Activated naive CD4-positive, alpha-beta T cell treated with anti-CD3 and anti-CD28 coated beads, Interleukin-2, amount 50 U/mL, for 72 hours (primary cell): ENCODE results near the gene HESX1. TPM values are rescaled to one million over a fixed set of nuclear protein-coding genes. Genes with fewer than 3 reads are reported as not detected.

Experiments used
- ATAC-seq, 2 donors: fragments of 150-1000 bp; cut with Tn5 transposase; 2 replicates each; pipeline ENCODE4 v1.10.0; 2021; ENCODE audit warnings: mild to moderate bottlenecking in 2 of 2, moderate library complexity in 2 of 2
- DNase-seq, 2 donors: peaks; one replicate each; pipeline ENCODE4 v3.0.0; 2021 to 2022; ENCODE audit warnings: low spot score in 2 of 2
- H3K27ac Mint-ChIP-seq, 2 donors: one replicate each; pipeline ENCODE4 v1.8.0; 2022; ENCODE audit warnings: mild to moderate bottlenecking in 2 of 2, mixed read lengths in 2 of 2
- H3K36me3 Mint-ChIP-seq, 2 donors: one replicate each; pipeline ENCODE4 v1.8.0; 2022; ENCODE audit warnings: mixed read lengths in 2 of 2
- H3K9me3 Mint-ChIP-seq, 2 donors: one replicate each; pipeline ENCODE4 v1.8.0; 2022; ENCODE audit warnings: mixed read lengths in 2 of 2
- total RNA-seq, 2 donors: library from RNA; stranded (reverse); gene quantifications; one replicate each; pipeline ENCODE4 v1.2.3, GENCODE V29; 2022

Gene HESX1
- total RNA-seq, 2 donors from 2014 or later, result 1.3 to 1.5 TPM

DNA sequence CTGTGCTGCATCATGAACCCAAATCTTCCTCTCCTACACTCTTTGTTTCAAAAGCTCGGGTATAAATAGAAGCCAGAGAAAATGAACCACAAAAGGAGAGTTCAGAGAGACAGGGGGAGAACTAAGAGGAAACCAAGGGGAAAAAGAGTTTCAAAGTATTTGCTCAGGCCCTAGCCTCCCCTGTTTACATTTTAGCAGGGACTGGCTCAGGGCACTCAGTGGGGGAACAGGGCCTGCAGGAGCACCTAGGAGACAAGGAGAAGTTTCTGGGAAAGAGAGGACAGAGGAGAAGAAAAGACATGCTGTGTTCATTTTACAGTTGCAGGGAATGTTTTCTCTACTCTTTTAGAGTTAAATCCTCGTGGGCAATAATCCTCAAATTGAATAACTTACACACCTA, 26.1 kb downstream of the HESX1 start:
- Mint-ChIP-seq H3K9me3 (no peaks in the 10 kb centered on the region), H3K27ac (no peak overlapping the region), H3K36me3 (no peaks in the 10 kb centered on the region)
- DNase-seq (no peak), ATAC-seq (no peak)

DNA sequence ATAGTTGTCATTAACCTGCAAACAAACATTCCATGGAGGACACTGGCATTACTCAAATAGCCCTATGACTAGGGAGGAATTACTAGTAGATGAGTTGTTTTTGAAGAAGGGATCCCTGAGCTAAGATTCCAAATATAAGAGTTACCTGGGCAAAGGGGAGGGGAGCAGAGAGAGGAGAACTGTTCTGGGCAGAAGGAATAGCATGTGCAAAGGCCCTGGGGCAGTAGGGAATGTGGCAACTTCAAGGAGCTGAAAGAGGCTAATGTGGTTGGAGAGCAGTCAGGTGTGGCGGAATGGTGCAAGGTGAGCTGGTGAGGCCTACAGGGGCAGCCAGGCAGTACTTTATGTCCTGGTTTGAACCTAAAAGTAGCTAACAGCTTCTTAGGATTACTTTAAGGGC, 28.8 kb downstream of the HESX1 start:
- DNase-seq (no peak), ATAC-seq (no peak)
- Mint-ChIP-seq H3K36me3 (no peaks in the 10 kb centered on the region), H3K9me3 (no peaks in the 10 kb centered on the region), H3K27ac (peak overlapping the region in 1 of 2 donors; percentile 34)

DNA sequence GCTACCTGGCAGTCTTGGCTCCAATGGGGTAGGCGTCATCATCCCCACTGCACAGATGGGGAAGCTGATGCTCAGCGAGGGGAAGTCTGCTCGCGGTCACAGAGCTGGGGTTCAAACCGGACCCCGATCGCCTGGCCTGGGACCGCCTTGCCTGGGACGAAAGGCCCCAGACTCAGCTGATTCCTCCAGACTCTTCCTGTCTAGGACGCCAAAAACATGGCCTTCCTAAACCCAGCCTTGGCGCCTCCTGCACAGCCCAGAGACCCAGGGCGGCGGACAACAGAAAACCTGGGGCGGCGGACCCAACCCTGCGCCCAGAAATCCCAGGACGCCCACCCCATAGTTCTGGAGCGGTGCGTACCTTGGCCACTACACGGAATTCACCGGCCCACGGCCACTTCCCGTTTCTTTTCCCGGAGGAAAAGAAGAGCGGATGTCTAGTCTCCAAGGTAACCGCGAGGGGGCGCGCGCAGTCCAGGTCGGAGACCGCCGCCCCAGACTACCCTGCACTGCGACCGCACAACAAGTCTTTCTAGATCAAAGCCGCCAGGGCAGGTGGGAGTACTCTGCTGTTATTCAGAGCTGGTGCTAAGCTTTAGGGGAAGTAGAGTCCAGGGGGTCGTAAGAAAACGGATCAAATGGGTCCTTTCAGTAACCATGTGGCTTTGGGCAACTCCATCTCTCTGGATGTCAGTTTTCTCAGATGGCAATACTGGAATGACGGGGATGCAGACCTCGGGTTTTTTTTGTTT, 29.7 kb downstream of the HESX1 start:
- ATAC-seq, result peak; percentile 87 to 90
- Mint-ChIP-seq H3K27ac (no peak overlapping the region), H3K36me3 (no peaks in the 10 kb centered on the region), H3K9me3 (no peaks in the 10 kb centered on the region)
- DNase-seq, result peak; percentile 73 to 81

DNA sequence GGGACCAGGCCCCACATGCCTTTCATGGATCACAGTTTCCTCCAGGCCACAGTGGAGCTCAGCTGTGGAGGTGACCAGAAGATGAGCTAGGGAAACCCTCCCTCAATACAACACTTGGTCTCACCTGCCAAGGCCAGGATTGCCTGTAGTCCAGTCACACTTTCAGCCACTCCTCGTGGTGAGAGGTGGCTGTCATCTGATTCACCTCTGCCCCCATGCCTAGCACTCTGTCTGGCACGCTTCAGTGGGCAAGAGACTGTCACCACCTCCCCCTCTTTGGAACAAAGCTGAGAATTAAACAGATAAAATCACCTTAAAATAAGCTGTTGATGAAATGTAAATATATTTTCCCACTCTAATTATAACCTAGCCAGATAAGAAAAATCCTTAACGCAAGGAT, 30.7 kb downstream of the HESX1 start:
- ATAC-seq, result no peak
- Mint-ChIP-seq H3K27ac (no peak overlapping the region), H3K36me3 (no peaks in the 10 kb centered on the region), H3K9me3 (no peaks in the 10 kb centered on the region)
- DNase-seq, result no peak

DNA sequence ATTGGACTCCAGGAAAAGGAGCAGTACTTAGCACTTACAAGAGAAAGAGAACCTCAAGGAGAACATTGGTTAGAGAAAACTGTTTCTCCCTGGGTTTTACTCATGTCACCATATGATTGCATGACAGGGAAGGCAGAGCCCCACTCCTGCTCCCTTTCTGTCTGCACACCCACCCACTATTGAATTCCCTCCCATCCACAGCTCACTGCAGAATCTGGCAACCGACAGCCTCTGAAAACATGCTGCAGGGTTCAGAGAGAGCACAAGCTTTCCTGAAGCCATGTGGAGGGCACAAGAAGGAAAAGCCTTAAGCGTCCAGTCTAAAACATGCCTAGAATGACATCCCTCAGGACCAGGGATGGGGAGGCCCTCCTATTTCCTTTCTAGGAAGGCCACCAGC, 31.6 kb downstream of the HESX1 start:
- ATAC-seq (no peak), DNase-seq (no peak)
- no peak overlapping the region for H3K27ac Mint-ChIP-seq

DNA sequence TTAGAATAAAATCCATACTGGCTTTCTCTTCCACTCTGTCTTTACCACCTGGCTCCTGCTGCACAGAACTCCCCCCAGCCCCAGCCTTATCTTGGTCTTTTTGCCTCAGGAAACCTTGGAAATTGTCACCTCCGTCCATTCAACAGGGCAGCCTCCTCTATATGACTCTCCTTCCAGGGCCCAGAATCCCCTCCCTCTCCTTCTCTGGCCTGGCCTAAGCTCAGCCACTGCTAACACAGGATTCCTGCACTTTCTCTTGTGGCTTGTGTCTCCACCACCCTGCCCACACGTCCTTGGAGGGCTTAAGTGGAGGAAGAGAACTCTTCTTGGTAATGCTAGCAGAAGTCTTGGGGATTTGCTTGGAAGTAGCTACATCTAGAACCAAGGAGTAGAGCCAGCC, 33.1 kb downstream of the HESX1 start:
- H3K36me3 Mint-ChIP-seq, result no peaks in the 10 kb centered on the region
- ATAC-seq (no peak), DNase-seq (no peak)
- no peak overlapping the region for H3K27ac Mint-ChIP-seq
- H3K9me3 Mint-ChIP-seq, result no peaks in the 10 kb centered on the region

More for the DNA sequence above, 31.6 kb downstream of the HESX1 start:
- H3K9me3 Mint-ChIP-seq, result no peaks in the 10 kb centered on the region
- H3K36me3 Mint-ChIP-seq, result no peaks in the 10 kb centered on the region

DNA sequence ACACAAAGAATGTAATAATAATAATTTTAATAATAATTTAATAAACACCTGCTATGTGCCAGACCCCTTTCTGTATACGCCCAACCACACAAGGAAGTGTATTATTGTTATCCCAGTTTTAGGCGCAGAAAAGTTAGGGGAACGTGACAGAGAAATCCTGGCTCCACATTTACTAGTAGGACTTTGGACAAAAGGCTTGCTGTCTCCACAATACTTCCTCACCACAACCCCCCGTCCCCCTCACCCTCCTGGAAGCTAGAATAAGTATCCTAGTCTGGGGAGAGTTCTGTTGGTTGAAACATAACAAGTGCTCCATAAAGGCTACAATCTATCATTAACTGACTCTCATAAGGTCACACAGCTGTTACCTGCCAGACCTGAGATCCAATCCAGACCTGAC, 34.1 kb downstream of the HESX1 start:
- Mint-ChIP-seq H3K36me3 (no peaks in the 10 kb centered on the region), H3K9me3 (no peaks in the 10 kb centered on the region), H3K27ac (no peak overlapping the region)
- ATAC-seq (no peak), DNase-seq (no peak)

DNA sequence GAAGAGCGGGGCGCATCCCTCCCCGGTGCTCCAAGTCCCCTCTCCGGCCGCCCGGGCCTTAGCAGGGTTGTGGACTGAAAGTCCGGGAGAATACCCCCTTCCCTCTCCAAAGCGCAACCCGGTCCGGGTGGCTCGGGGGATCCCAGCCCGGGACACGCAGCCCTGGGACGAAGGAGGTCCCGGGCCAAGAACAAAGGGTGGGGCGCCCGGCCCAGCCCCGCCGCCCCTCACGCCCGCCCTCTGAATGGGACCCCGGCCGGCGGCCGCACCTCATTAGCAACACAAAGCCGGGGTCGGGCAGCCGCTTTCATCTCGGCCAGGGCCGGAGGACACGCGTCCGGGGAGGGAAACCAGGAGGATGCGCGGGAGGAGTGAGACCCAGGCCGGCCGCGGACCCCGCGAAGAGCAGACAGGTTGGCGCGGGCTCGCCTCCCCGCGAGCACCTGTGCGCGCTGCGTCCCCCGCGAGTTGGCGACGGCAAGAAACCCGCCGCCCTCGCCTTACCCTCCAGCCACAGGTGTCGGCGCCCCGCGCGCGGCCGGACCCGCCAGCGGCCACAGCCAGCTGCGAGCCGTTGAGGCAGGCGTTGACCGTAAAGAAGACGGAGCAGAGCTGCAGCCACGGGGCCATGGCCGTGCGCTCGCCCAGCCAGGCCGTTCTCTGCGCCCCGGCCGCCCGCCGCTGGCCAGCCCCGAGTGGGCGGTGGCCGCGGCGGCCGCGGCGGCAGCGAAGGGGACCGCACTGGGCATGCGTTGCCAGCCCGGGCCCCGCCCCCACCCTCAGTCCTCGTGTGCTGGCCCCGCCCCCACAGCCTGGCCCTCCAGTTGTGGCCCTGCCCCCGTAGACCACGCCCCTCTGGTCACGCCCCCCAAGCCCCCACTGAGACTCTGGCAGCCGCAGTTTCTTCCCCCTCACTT, 34.9 kb downstream of the HESX1 start, which contains the start of gene IL17RD:
IL17RD (minus strand) TSS at position 697 of the 917 bp plus-strand sequence; CDS start at position 630, 67 bp downstream.
- DNase-seq, result peak in 1 of 2 donors; percentile 66
- Mint-ChIP-seq H3K9me3 (no peaks in the 10 kb centered on the region), H3K36me3 (no peaks in the 10 kb centered on the region), H3K27ac (no peak within 1 kb of the TSS)
- peak; percentile 61 to 79 for ATAC-seq

DNA sequence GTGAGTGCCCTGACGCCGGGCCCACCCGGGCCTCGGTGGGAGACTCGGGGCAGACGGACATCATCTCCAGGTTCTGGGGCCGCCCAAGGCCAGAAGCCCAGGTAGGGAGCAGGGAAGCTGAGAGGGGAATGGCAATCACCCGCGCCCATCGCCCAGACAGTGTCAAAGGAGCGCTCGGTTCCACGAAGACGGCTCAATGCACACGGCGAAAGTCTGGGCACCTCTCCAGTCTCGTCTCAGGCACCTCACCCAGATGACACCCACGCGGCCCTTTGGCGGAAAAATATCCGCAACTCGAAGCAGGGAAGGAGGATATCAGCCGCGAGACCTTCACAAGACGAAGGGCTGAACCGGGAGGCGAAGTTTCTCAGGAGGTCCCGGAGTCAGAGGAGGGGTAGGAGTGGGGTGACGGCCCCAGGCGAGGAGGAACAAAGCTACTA, 35.5 kb downstream of the HESX1 start:
- DNase-seq (peak in 1 of 2 donors; percentile 19), ATAC-seq (peak in 1 of 2 donors; percentile 42)
- no peak overlapping the region for H3K27ac Mint-ChIP-seq
- no peaks in the 10 kb centered on the region for H3K9me3 Mint-ChIP-seq
- no peaks in the 10 kb centered on the region for H3K36me3 Mint-ChIP-seq

DNA sequence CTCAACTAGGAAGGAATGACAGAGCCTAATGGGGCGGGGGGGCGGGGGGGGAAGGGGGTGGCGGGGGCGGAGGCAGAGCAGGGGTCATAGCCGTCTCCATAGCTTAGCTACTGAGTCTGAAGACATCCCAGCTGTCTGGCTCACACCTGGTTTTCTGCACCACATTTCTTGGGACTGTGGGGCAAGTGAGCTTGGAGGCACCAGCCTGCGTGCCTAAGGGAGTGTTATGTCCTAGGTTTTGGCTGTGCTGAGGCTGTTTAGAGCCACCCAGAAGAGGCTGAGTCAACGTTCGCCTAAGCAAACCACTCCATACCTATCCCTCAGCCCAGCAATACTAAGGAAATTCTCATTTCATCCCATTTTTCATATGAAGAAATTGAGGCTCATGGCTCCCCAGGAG, 36.0 kb downstream of the HESX1 start:
- Mint-ChIP-seq H3K36me3 (no peaks in the 10 kb centered on the region), H3K9me3 (no peaks in the 10 kb centered on the region), H3K27ac (no peak overlapping the region)
- no peak for DNase-seq
- no peak for ATAC-seq

DNA sequence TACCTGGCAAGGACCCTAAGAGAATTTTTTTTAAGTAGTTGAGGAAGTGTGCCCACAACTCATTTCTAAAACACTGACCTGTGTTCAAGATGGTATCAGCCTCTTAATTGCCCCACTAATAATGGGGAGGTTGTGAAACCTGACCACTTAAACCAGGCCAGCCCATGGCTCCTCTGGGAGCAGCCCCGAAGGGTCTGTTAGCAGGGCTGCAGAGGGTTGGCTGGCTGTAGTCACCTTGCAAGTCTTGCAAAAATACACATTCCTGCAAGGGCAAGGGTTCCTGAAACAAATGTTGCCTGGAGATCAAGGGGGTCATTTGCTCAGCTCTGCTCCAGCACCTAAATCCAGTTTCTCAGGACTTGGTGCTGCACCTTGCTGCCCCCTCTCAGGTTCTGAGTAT, 37.9 kb downstream of the HESX1 start:
- Mint-ChIP-seq H3K27ac (no peak overlapping the region), H3K9me3 (no peaks in the 10 kb centered on the region), H3K36me3 (no peaks in the 10 kb centered on the region)
- DNase-seq, result no peak
- ATAC-seq, result no peak

DNA sequence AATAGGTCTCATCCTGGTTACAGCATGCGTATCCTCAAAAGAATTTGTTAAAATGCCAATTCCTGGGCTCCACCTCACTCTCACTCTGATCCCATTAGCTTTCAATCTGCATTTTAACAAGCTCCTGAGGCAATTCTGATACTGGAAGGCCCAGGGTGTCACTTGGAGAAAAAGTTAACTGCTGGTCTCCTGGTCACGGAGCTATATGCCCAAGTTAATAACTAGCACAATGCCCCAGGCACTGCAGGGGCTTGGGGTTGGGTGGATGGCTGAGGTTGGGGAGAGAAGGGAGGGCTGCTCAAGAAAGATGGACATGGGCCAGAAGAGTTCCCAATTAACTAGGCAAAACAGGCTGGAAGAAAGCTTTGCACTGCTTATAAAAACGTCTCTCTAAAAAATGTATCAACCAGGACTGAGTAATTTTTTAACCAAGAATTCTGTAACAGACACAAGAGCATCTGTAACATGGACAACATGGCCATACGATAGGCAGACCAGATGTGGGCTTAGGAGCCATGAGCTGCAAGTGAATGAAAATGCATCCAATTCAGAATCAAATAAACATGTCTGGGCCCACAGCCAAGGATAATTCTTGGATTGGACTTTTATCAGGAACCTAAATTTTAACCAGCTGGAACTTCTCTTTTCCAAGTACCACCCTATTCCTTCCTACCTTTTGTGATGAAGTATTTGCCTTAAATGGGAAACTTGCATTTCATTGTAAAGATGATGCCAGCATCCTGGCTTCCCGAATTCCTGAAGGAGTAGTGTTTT, 38.8 kb downstream of the HESX1 start:
- ATAC-seq, result no peak
- no peak overlapping the region for H3K27ac Mint-ChIP-seq
- DNase-seq, result no peak
- no peaks in the 10 kb centered on the region for H3K9me3 Mint-ChIP-seq
- no peaks in the 10 kb centered on the region for H3K36me3 Mint-ChIP-seq

DNA sequence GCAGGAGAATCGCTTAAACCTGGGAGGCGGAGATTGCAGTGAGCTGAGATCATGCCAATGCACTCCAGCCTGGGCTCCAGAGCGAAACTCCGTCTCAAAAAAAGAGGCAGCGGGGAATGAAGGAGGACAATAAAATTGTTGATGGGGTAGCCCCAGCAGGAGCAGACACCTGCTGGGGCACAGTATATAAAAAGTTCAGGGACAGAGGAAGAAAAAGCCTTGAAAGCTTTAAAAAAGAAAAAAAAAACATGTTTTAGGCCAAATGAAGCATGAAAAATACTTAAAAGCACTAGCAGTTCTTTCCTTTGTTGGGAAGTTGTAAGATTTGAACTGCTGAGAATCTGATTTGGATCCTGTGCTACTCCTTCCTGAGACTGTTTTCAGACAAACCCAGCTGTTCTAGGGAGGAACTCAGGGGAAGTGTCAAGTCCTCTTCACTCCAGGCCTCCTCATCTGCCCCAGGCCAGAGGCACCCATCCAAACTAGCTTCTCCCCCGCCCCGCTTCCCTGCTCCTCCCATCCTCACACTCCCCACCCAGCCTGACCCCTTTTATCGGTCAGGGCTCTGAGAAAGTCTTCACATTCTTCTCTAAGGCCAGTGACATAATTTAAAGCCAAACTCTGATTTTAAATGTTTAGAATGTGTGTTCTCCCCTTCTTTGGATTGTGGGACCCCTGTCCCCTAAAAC, 39.6 kb downstream of the HESX1 start:
- H3K36me3 Mint-ChIP-seq, result no peaks in the 10 kb centered on the region
- no peaks in the 10 kb centered on the region for H3K9me3 Mint-ChIP-seq
- no peak overlapping the region for H3K27ac Mint-ChIP-seq
- ATAC-seq, result no peak
- DNase-seq, result no peak

DNA sequence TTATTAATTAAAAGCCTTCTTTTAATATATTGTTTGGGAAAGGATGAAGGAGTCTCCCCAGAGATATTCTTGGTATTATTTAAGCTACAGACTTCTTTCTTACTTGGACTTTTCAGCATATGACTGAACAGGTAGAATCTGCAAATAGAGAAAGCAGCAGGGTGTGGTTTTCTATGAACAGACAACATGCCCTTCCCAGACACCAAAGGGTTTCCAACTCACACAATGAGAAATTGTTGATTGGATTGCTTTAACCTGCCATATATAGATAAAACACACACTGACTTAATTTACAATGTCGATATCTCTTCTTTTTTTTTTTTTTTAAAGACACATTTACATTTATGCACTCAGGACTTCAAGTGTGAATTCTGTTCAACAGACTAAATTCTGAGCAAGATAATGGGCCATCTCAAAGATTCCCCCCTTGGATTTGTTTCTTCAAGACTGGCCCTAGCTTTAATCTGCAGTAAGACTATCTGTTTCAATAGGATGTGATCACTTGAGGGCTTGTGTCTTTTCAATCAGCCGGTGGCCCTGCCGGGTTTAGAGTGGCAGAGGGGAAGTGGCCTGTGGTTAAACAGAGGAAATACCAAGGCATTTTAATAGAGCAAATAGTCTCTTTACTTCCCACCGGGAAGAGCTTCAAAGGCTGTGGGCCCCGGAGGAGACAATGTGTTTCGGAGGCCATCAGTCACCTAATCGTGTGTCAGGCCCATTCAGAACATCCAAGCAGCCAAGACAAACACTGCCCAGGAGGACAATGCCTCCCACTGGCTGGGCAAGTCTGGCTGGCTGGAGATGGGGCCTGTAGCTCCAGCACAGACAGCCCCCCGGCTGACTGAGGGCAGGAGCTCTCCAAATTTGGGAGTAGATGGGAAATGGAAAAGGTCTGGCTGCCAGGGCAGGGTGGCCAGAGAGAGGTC, 40.7 kb downstream of the HESX1 start:
- no peaks in the 10 kb centered on the region for H3K9me3 Mint-ChIP-seq
- no peaks in the 10 kb centered on the region for H3K36me3 Mint-ChIP-seq
- ATAC-seq (no peak), DNase-seq (no peak)
- no peak overlapping the region for H3K27ac Mint-ChIP-seq

DNA sequence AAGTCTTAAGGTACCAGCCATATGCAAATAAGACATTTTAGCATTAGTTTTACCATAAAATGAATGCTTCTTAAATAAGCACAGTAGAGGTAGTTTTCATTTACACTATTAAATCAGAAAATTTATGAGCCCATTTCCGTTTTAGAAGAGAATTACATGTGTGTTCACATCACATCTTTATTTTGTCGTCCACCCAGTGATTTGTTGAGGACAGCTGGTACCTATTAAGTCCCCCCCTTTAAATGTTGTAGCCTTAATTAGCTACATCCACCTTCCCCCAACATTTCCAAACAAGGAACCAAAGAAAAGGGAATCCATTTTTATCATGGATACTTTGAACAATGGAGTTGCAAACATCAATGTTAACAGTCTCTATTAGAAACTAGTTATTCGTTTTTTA, 41.5 kb downstream of the HESX1 start:
- no peak overlapping the region for H3K27ac Mint-ChIP-seq
- ATAC-seq, result no peak
- no peaks in the 10 kb centered on the region for H3K9me3 Mint-ChIP-seq
- no peaks in the 10 kb centered on the region for H3K36me3 Mint-ChIP-seq
- DNase-seq, result no peak
